ENCODE measurements around the gene OGFOD2. TPM values are rescaled to one million over a fixed set of nuclear protein-coding genes. Genes with fewer than 3 reads are reported as not detected.
A peak's percentile ranks its signal among the peaks of the same experiment; 100 is the strongest.

OGFOD2 gene
- total and polyA plus RNA-seq, 7 donors: 6.4 to 25.3 (median 8.5) TPM

DNA sequence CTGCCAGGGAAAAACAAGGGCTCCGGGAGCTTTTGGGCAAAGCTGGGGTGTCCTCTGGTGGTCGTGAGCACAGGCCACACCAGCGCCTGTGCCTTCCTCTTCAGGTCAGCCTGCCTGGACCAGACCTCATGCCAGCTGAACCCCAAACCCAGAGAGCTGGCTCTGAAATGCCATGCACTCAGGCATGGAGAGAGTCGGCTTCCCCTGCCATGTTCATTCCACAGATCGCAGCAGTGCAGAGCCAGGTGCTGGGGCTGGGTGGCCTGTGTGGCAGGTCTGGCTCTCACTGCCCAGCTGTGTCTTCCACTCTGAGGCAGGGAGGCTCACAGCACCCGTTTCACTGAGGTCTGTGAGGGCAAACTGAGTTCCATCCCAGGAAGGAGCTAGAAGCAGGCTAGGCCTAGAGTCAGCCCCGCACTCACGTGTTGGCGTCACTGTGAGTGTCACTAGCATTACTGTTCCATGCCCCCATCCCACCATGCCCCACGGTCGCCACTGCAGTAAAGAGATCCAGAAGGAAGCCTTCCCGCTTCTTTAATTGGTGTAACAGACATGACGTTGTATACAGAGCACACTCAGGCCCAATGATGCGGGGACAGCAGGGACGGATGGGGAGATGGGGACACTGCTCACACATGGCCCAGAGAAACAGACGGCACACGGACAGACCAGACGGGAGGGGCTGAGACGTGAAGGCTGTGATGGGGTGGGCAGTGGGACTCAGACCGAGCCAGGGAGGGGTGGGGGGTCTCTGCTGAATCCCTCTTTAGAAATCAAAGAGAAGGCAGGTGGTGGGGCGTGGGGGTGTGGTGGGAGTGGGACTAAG is 8.1 kb downstream of the OGFOD2 start:
- Histone ChIP-seq H3K4me1 (peaks cover 45% of the 10 kb centered on the region), H3K27ac (no peak overlapping the region), H3K27me3 (ENCODE audit: insufficient read depth in 3 of 3, low read length in 2 of 3) (no peaks in the 10 kb centered on the region), H3K4me3 (no peak overlapping the region), H3K36me3 (ENCODE audit: insufficient read depth in 1 of 2, low read depth in 1 of 2) (peaks cover 0 to 44% of the 10 kb centered on the region in 2 donors), H3K9me3 (no peaks in the 10 kb centered on the region)
- TF ChIP-seq, protein P1, sequence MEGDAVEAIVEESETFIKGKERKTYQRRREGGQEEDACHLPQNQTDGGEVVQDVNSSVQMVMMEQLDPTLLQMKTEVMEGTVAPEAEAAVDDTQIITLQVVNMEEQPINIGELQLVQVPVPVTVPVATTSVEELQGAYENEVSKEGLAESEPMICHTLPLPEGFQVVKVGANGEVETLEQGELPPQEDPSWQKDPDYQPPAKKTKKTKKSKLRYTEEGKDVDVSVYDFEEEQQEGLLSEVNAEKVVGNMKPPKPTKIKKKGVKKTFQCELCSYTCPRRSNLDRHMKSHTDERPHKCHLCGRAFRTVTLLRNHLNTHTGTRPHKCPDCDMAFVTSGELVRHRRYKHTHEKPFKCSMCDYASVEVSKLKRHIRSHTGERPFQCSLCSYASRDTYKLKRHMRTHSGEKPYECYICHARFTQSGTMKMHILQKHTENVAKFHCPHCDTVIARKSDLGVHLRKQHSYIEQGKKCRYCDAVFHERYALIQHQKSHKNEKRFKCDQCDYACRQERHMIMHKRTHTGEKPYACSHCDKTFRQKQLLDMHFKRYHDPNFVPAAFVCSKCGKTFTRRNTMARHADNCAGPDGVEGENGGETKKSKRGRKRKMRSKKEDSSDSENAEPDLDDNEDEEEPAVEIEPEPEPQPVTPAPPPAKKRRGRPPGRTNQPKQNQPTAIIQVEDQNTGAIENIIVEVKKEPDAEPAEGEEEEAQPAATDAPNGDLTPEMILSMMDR (IDR thresholded peaks at IDR 0.05): no peak
- DNase-seq: peak in 1 of 2 donors; percentile 46
- 57 to 68% (median 58%) methylated on average over 20 to 21 of the region's 21 CpGs for WGBS, 3 donors
- intact Hi-C loops (cut with DNase I): loop anchor here in 1 of 2 donors (5.0 kb wide), 1 partner anchor 169 kb away; the partner anchor contains the start of gene PITPNM2
- ATAC-seq: no peak

DNA sequence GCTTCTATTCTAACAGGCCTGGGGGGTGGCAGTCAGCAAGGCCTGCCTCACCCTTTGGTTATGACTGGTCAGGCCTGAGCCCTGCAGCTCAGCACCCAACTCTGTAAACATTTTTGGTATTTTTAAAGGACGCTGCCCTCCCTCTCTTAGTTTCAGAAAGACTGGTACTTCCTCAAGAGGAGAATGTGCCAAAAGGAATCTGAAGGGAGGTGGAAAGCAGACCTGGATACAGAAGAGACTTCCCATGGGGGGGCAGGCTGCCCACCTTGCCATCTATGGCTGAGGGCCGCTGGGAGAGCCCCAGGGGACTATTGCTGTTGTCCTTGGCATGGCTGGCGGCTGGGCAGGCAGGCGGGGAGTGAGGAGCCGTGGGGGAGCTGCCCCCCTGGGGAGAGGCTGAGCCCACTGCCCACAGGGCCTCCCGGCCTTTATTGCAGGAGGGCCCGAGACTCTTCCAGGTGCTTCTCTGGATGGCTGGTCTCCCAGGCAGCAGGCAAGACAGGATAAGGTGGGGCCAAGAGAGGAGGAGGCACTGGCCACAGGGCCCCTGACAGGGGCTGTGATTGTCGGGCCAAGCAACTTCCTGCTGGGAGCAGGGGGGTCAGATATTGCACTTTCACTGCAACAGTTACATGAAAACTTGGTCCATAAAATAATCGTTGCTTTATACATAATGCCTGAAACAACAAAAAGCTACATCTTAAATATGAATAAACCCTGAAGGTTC is 8.9 kb downstream of the OGFOD2 start:
- H3K9me3 ChIP-seq: no peaks in the 10 kb centered on the region
- peak overlapping the region; percentile 46 for H3K27ac ChIP-seq
- peak in 1 of 2 donors; percentile 54 for DNase-seq
- 23 to 40% (median 27%) methylated on average over 9 of the region's 9 CpGs for WGBS, 3 donors
- H3K27me3 ChIP-seq (ENCODE audit: insufficient read depth in 3 of 3, low read length in 2 of 3): no peaks in the 10 kb centered on the region
- intact Hi-C loops (cut with DNase I): loop anchor here in 1 of 2 donors (5.0 kb wide), 1 partner anchor 168 kb away; the partner anchor contains the start of gene PITPNM2
- TF ChIP-seq, protein P1 (IDR thresholded peaks at IDR 0.05): no peak
- no peak for ATAC-seq
- peaks cover 0 to 51% of the 10 kb centered on the region in 2 donors for H3K36me3 ChIP-seq (ENCODE audit: insufficient read depth in 1 of 2, low read depth in 1 of 2)
- H3K4me1 ChIP-seq: peaks cover 45% of the 10 kb centered on the region
- no peak overlapping the region for H3K4me3 ChIP-seq

DNA sequence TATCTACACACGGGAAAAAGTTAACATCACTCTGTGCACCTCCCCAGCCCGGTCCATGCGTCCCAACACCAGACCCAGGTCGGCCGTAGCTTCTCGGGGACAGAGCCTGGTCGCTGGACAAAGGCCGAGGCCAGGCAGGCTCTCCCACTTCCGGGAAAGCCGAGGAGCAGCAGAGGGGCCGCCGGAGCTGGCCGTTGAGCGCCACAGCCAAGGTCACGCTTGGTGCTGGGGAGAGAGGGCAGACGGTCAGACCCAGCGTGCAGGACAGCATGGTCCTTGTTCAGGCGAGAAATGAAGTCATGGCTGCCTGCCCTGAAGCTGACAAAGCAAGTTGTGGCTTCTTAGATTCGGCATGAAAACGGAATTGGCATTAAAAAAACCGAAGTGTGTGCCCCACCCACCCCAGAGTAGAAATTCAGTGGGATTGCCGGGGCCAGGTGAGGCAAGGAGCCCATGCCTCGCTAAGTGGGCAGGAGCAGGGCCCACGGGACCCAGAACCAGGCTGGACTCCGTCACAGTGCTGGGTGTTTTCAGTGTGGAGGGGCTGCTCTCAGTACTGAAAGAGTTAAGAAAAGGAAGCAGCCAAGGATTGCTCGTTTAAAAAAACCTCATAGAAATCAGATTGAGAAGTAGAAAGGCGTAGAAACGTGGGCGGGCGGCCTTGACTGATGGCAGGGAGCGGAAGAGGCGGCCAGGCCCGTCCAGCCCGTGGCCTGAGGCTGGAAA is 9.7 kb downstream of the OGFOD2 start:
- Histone ChIP-seq H3K27ac (peak overlapping the region; percentile 46), H3K36me3 (ENCODE audit: insufficient read depth in 1 of 2, low read depth in 1 of 2) (peaks cover 0 to 51% of the 10 kb centered on the region in 2 donors), H3K4me1 (peaks cover 38% of the 10 kb centered on the region), H3K27me3 (ENCODE audit: insufficient read depth in 3 of 3, low read length in 2 of 3) (no peaks in the 10 kb centered on the region), H3K4me3 (peak overlapping the region; percentile 7), H3K9me3 (no peaks in the 10 kb centered on the region)
- intact Hi-C loops (cut with DNase I): loop anchor here in 1 of 2 donors (5.0 kb wide), 1 partner anchor 168 kb away; the partner anchor contains the start of gene PITPNM2
- WGBS, 3 donors: 26 to 32% (median 28%) methylated on average over 34 of the region's 34 CpGs
- TF ChIP-seq, protein P1 (IDR thresholded peaks at IDR 0.05): no peak
- ATAC-seq (peak in 1 of 4 donors; percentile 10), DNase-seq (peak; percentile 47 to 72)

DNA sequence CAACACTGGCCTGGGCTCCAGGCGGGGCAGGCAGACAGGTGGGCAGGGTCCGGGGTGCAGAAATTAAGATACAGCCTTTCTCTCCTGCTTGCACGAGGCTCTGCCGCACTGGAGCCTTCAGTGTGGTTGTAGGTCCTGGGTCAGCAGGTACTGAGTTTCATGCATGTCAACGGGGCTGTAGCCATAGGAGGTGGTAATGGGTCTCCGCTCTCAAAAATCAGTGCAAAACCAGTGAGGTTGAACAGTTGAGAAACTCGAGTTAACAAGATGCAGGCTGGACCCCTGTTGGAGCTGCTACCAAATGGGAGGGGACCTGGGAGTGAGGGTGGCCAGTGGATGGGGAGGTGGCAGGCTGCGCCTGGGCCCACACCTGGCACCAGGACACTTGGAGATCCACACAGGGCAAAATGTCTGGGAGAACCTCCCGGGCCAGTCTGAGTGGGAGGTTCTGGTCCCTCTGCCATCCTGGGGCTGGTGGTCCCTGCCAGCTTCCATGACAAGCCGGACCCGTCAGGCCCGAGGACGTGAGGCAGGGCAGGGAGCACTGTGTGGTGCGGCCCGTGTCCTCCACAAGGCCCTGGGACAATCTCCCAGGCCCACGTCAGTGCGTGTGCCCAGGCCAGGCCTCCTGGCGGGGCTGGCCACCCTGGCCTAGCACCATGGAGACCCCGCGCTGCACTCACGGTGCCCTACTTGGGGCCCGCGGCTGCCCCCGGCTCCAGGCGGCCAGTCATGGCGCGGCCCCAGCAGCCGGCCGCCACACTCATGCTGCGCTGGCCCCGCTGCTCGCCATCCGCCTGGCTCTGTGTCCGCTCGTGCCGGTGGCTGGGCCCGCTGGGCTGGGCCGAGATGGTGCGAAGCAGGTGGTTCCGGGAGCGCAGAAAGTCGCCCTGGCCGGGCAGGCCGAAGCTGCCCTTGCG is 10.6 kb downstream of the OGFOD2 start:
- Histone ChIP-seq H3K4me1 (peaks cover 34% of the 10 kb centered on the region), H3K4me3 (no peak overlapping the region), H3K36me3 (ENCODE audit: insufficient read depth in 1 of 2, low read depth in 1 of 2) (peaks cover 0 to 51% of the 10 kb centered on the region in 2 donors), H3K9me3 (no peaks in the 10 kb centered on the region), H3K27me3 (ENCODE audit: insufficient read depth in 3 of 3, low read length in 2 of 3) (no peaks in the 10 kb centered on the region), H3K27ac (peak overlapping the region; percentile 46)
- no peak for ATAC-seq
- peak in 1 of 2 donors; percentile 45 for DNase-seq
- intact Hi-C loops (cut with DNase I): no loop called here
- 88 to 90% (median 89%) methylated on average over 33 to 45 of the region's 45 CpGs for WGBS, 3 donors
- TF ChIP-seq, protein P1 (IDR thresholded peaks at IDR 0.05): no peak

Measured in psoas muscle (tissue), 8 donors.